PC-3 (cell line): ENCODE measurements around the gene LRAT. TPM values are rescaled to one million over a fixed set of nuclear protein-coding genes. Genes with fewer than 3 reads are reported as not detected.

Source experiments
- ATAC-seq: fragments of 200-7000 bp; cut with Tn5 transposase; 2 replicates; pipeline ENCODE4 v1.9.1; 2020; ENCODE audit warnings: mild to moderate bottlenecking, moderate library complexity
- BruUV-seq: library from RNA; stranded (reverse); fragments of 400-500 nt; replicated peaks from 2 replicates; lab custom pipeline; 2021; lab: Mats Ljungman, UMichigan
- CTCF ChIA-PET: fragments of 300-600 bp; sonication (Branson Sonifier 250); formaldehyde crosslinking; loops from one replicate; lab custom pipeline; 2022; ENCODE audit warnings: antibody characterized with exemption; lab: Charles Lee
- POLR2A ChIA-PET: fragments of 300-600 bp; sonication (Branson Sonifier 250); formaldehyde crosslinking; loops from one replicate; lab custom pipeline; 2022; ENCODE audit warnings: antibody characterized with exemption; ENCODE audit not compliant: unreplicated experiment; lab: Charles Lee
- DNase-seq: peaks from one replicate; pipeline ENCODE4 v3.0.0-alpha.2; 2015
- H2AFZ ChIP-seq: fragments of 300-600 bp; sonication (generic); 2 replicates; pipeline ENCODE4 v1.6.0; 2016; ENCODE audit warnings: antibody characterized with exemption, low read length
- H3F3A ChIP-seq: fragments of 300-600 bp; sonication (generic); one replicate; pipeline ENCODE4 v1.6.0; 2017; ENCODE audit warnings: antibody characterized with exemption, low read length, control low read depth, mild to moderate bottlenecking; ENCODE audit not compliant: unreplicated experiment
- H3K27ac ChIP-seq: fragments of 300-600 bp; sonication (generic); 2 replicates; pipeline ENCODE4 v1.5.1; 2016; ENCODE audit warnings: mild to moderate bottlenecking, low read length
- H3K27me3 ChIP-seq: fragments of 300-600 bp; sonication (generic); 2 replicates; pipeline ENCODE4 v1.6.1; 2016; ENCODE audit warnings: low read length, mixed read lengths
- H3K36me3 ChIP-seq: fragments of 300-600 bp; sonication (generic); 2 replicates; pipeline ENCODE4 v1.6.1; 2016; ENCODE audit warnings: low read depth, mixed run types, low read length, mixed read lengths
- H3K4me1 ChIP-seq: fragments of 300-600 bp; sonication (generic); 2 replicates; pipeline ENCODE4 v1.5.1; 2016; ENCODE audit warnings: low read length; ENCODE audit not compliant: insufficient read depth
- H3K4me2 ChIP-seq: fragments of 300-600 bp; sonication (generic); 2 replicates; pipeline ENCODE4 v1.6.0; 2016; ENCODE audit warnings: low read length
- H3K4me3 ChIP-seq: fragments of 300-600 bp; sonication (generic); 2 replicates; pipeline ENCODE4 v1.5.1; 2016; ENCODE audit warnings: mild to moderate bottlenecking, low read length, mixed read lengths
- H3K79me2 ChIP-seq: fragments of 300-600 bp; sonication (generic); 2 replicates; pipeline ENCODE4 v1.6.1; 2017; ENCODE audit warnings: low read length, mixed read lengths
- H3K9ac ChIP-seq: fragments of 300-600 bp; sonication (generic); 2 replicates; pipeline ENCODE4 v1.6.0; 2016; ENCODE audit warnings: mild to moderate bottlenecking, low read length
- H3K9me2 ChIP-seq: fragments of 300-600 bp; sonication (generic); replicated peaks from 2 replicates; pipeline ENCODE4 v1.6.1; 2016; ENCODE audit warnings: mixed run types, low read length, mixed read lengths
- H3K9me3 ChIP-seq: fragments of 300-600 bp; sonication (generic); 2 replicates; pipeline ENCODE4 v1.6.1; 2016; ENCODE audit warnings: low read length, mixed read lengths
- H4K20me1 ChIP-seq: fragments of 300-600 bp; sonication (generic); 2 replicates; pipeline ENCODE4 v1.6.1; 2016; ENCODE audit warnings: low read length, mixed read lengths
- EZH2 ChIP-seq: fragments of 300-600 bp; sonication (generic); IDR thresholded peaks from one replicate; pipeline ENCODE4 v1.6.1; 2017; ENCODE audit warnings: antibody characterized with exemption, mild to moderate bottlenecking, low read length; ENCODE audit not compliant: unreplicated experiment
- EZH2phosphoT487 ChIP-seq: fragments of 300-600 bp; sonication (generic); IDR thresholded peaks from 2 replicates; pipeline ENCODE4 v1.6.1; 2018; ENCODE audit warnings: mild to moderate bottlenecking, antibody characterized with exemption, low read length, borderline replicate concordance
- intact Hi-C: fragments of 100-400 bp; cut with micrococcal nuclease; formaldehyde crosslinking; loops from 2 replicates; pipeline ENCODE4 v1.9.0; 2023
- total RNA-seq: library from RNA; depleted of rRNA; stranded (reverse); fragments of >200 nt; gene quantifications from 2 replicates; pipeline ENCODE4 v1.2.3, GENCODE V29; 2014
- TF ChIP-seq, protein P1 (sequence below): fragments of 300-600 bp; sonication (generic); conservative IDR thresholded peaks from 2 replicates; pipeline ENCODE4 v1.5.1; 2017; ENCODE audit warnings: antibody characterized with exemption, low read depth, mild to moderate bottlenecking, low read length

The LRAT gene
- total RNA-seq, 1 experiment from 2014 or later = 0.55 TPM

DNA sequence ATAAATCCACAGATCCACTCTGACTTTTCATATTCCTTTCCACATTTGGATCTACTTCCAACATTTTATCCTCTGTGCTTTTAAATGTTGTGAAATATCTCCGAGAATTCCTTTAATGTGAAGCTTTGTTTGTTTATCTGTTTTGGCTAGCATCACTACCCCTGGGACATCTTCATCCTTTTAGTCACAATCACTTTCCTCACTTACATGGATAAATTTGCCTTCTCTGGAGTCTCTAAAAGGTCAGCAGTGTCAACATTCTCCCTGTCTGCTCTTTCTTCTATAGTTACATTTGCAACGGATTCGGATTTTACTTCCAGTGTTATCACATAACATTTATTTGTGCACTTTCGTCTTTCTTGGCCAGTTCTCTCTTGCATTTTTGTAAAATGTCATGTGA, 34.2 kb upstream of the LRAT start:
- Histone ChIP-seq H3K36me3 (no peaks in the 10 kb centered on the region), H4K20me1 (no peaks in the 10 kb centered on the region), H3K27ac (no peak overlapping the region), H3K27me3 (no peaks in the 10 kb centered on the region), H3K9ac (no peak overlapping the region), H3K4me3 (no peak overlapping the region), H3K9me3 (no peaks in the 10 kb centered on the region), H3K79me2 (no peaks in the 10 kb centered on the region), H2AFZ (no peak overlapping the region), H3K4me2 (no peak overlapping the region), H3K9me2 (no peaks in the 10 kb centered on the region), H3K4me1 (peaks cover 11% of the 10 kb centered on the region), H3F3A (no peaks in the 10 kb centered on the region)
- ATAC-seq (no peak), DNase-seq (no peak)
- POLR2A ChIA-PET = no interaction called here
- intact Hi-C loops = no loop called here
- TF ChIP-seq EZH2 (no peak), EZH2phosphoT487 (no peak)
- TF ChIP-seq, protein P1, sequence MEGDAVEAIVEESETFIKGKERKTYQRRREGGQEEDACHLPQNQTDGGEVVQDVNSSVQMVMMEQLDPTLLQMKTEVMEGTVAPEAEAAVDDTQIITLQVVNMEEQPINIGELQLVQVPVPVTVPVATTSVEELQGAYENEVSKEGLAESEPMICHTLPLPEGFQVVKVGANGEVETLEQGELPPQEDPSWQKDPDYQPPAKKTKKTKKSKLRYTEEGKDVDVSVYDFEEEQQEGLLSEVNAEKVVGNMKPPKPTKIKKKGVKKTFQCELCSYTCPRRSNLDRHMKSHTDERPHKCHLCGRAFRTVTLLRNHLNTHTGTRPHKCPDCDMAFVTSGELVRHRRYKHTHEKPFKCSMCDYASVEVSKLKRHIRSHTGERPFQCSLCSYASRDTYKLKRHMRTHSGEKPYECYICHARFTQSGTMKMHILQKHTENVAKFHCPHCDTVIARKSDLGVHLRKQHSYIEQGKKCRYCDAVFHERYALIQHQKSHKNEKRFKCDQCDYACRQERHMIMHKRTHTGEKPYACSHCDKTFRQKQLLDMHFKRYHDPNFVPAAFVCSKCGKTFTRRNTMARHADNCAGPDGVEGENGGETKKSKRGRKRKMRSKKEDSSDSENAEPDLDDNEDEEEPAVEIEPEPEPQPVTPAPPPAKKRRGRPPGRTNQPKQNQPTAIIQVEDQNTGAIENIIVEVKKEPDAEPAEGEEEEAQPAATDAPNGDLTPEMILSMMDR = no peak
- BruUV-seq = no TSS peak
- CTCF ChIA-PET = no interaction called here

DNA sequence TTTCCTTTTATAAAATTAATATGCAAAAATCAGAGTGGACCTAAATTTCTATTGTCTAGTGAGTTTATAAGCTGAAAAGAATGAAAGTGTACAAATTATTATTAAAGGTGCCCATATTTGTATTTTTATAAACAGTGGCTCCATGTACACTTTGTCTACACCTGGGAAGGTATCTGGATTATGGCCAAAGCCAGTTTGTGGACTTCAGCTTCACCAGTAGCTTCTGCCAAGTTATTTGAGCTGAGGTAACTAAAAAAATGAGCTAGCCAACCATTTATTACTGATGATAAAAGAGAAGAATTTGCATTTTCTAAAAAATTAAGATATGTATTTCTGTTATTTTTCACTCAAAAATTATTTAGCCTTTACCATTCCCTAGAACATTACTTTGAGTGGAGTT, 32.3 kb upstream of the LRAT start:
- no peaks in the 10 kb centered on the region for H3K9me3 ChIP-seq
- no peaks in the 10 kb centered on the region for H3F3A ChIP-seq
- H3K27ac ChIP-seq = no peak overlapping the region
- ChIA-PET POLR2A (no interaction called here), CTCF (no interaction called here)
- H4K20me1 ChIP-seq = no peaks in the 10 kb centered on the region
- BruUV-seq = no TSS peak
- H3K9ac ChIP-seq = no peak overlapping the region
- no peak for TF ChIP-seq EZH2phosphoT487
- TF ChIP-seq, protein P1 = no peak
- no peak for TF ChIP-seq EZH2
- intact Hi-C loops = no loop called here
- H3K9me2 ChIP-seq = no peaks in the 10 kb centered on the region
- peaks cover 15% of the 10 kb centered on the region for H3K4me1 ChIP-seq
- no peaks in the 10 kb centered on the region for H3K79me2 ChIP-seq
- no peak overlapping the region for H3K4me3 ChIP-seq
- no peaks in the 10 kb centered on the region for H3K27me3 ChIP-seq
- H2AFZ ChIP-seq = no peak overlapping the region
- no peaks in the 10 kb centered on the region for H3K36me3 ChIP-seq
- no peak overlapping the region for H3K4me2 ChIP-seq
- no peak for ATAC-seq
- DNase-seq = no peak

DNA sequence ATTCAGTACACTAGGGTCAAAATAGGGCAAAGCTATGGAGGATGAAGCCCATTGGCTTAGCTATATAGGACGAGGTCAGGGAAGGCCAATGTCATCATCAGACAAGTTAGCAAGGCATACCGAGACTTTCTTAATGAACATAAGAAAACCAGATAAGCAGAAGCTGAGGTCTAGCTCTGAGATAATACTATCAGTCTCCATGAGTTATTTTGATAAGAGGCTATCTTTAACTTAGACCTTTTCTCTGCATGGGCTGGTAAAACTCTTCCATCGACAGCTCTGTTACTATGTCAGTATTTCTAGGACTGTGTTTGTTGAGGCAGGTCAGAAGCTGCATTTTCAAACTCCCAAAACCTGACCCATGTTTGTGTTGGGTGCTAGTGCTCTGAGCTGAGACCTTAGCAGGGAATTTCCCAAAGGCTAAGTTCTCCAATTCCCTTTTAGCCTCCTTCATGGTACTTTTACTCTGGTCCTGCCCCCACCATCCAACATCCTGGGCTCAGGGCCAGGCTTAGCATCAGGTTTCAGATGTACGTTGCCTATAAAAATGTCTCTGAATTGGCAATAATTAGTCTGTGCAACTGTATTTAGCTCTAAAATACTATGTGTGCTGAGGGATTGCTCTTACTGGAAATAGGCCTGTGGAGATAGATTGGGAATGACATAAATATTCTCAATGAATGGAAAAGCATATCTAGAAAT, 29.3 kb upstream of the LRAT start:
- DNase-seq (peak; percentile 40), ATAC-seq (no peak; the same call in none of the 2 replicates)
- POLR2A ChIA-PET = no interaction called here
- Histone ChIP-seq H2AFZ (no peak overlapping the region), H3K27me3 (no peaks in the 10 kb centered on the region), H4K20me1 (no peaks in the 10 kb centered on the region), H3F3A (no peaks in the 10 kb centered on the region), H3K79me2 (no peaks in the 10 kb centered on the region), H3K9ac (no peak overlapping the region), H3K4me2 (no peak overlapping the region), H3K4me1 (peaks cover 14% of the 10 kb centered on the region; the same call in 1 of the 2 replicates), H3K9me3 (no peaks in the 10 kb centered on the region), H3K36me3 (no peaks in the 10 kb centered on the region), H3K9me2 (no peaks in the 10 kb centered on the region), H3K27ac (no peak overlapping the region), H3K4me3 (no peak overlapping the region)
- intact Hi-C loops = no loop called here
- BruUV-seq = no TSS peak
- CTCF ChIA-PET = no interaction called here
- TF ChIP-seq EZH2 (no peak), EZH2phosphoT487 (no peak)
- TF ChIP-seq, protein P1 = no peak
